Activated CD4-positive, alpha-beta T cell treated with anti-CD3 and anti-CD28 coated beads, Interleukin-2, amount 50 U/mL, for 1 hour (primary cell): Measurements from ENCODE around the gene TXNRD3.
"Not testable (repeated sequence)": the region's sequence is repeated elsewhere in the genome, so short reads cannot be mapped to it uniquely, and the experiment has no call there.

Experiments
- DNase-seq: peaks from one replicate; pipeline ENCODE4 v3.0.0-alpha.2; 2020

Gene TXNRD3

GRCh38 chr3:126638790-126639189, 16.1 kb downstream of the TXNRD3 start:
- DNase-seq = no peak

- no peak for DNase-seq
Measured at GRCh38 chr3:126636436-126636835, 18.5 kb downstream of the TXNRD3 start.

- DNase-seq = no peak
Measured at GRCh38 chr3:126634803-126635202, 20.1 kb downstream of the TXNRD3 start.

GRCh38 chr3:126630020-126630419, 24.9 kb downstream of the TXNRD3 start:
- no peak for DNase-seq

- not testable (repeated sequence) for DNase-seq
Measured at GRCh38 chr3:126625735-126626134, 29.2 kb downstream of the TXNRD3 start.

GRCh38 chr3:126622694-126623093, 32.2 kb downstream of the TXNRD3 start:
- DNase-seq = no peak

GRCh38 chr3:126621627-126622345, 33.1 kb downstream of the TXNRD3 start:
- no peak for DNase-seq

GRCh38 chr3:126621171-126621570, 33.8 kb downstream of the TXNRD3 start:
- no peak for DNase-seq

GRCh38 chr3:126620738-126621137, 34.2 kb downstream of the TXNRD3 start:
- no peak for DNase-seq

- DNase-seq = no peak
Measured at GRCh38 chr3:126618760-126619159, 36.2 kb downstream of the TXNRD3 start.

GRCh38 chr3:126618021-126618420, 36.9 kb downstream of the TXNRD3 start:
- no peak for DNase-seq

- DNase-seq = no peak
Measured at GRCh38 chr3:126617571-126617970, 37.4 kb downstream of the TXNRD3 start.

GRCh38 chr3:126616931-126617330, 38.0 kb downstream of the TXNRD3 start:
- DNase-seq = no peak

GRCh38 chr3:126613479-126614188, 41.3 kb downstream of the TXNRD3 start:
- no peak for DNase-seq

- DNase-seq = no peak
Measured at GRCh38 chr3:126612479-126613205, 42.3 kb downstream of the TXNRD3 start.

- DNase-seq = no peak
Measured at GRCh38 chr3:126609909-126610308, 45.0 kb downstream of the TXNRD3 start.

- no peak for DNase-seq
Measured at GRCh38 chr3:126607214-126607908, 47.6 kb downstream of the TXNRD3 start.

- no peak for DNase-seq
Measured at GRCh38 chr3:126606001-126606400, 48.9 kb downstream of the TXNRD3 start.

GRCh38 chr3:126604691-126605090, 50.2 kb downstream of the TXNRD3 start:
- no peak for DNase-seq

- no peak for DNase-seq
Measured at GRCh38 chr3:126599101-126599500, 55.8 kb downstream of the TXNRD3 start.

- DNase-seq = not testable (repeated sequence)
Measured at GRCh38 chr3:126595479-126595878, 59.4 kb downstream of the TXNRD3 start.

GRCh38 chr3:126591515-126591914, 63.4 kb downstream of the TXNRD3 start:
- DNase-seq = not testable (repeated sequence)

GRCh38 chr3:126582311-126582710, 72.6 kb downstream of the TXNRD3 start:
- DNase-seq = no peak
